Cardiac fibroblast (primary cell): Measurements from ENCODE around the gene TNFRSF11A.

Source experiments
- DNase-seq, 2 donors: peaks; one replicate each; pipeline versions ENCODE4 v3.0.0 to v3.0.0-alpha.2; 2010; ENCODE audit warnings: low read depth in 2 of 2
- H3K4me3 ChIP-seq, 2 donors: replicated peaks in 1 of 2; 1 replicate in 1 of 2; 2 replicates in 1 of 2; pipeline ENCODE4 v1.5.1; 2011; ENCODE audit warnings: low read depth in 2 of 2, low read length in 2 of 2, mild to moderate bottlenecking in 2 of 2, moderate library complexity in 1 of 2
- CTCF ChIP-seq: IDR thresholded peaks from one replicate; pipeline ENCODE4 v1.5.1; 2011; ENCODE audit warnings: low read depth, mild to moderate bottlenecking, low read length, inconsistent platforms

Gene TNFRSF11A

GRCh38 chr18:62324917-62325805 is at the start of gene TNFRSF11A:
TNFRSF11A (plus strand) TSS chr18:62325310; CDS start chr18:62325353, 43 bp downstream.
- TF ChIP-seq CTCF, result no peak
- H3K4me3 ChIP-seq, result peak within 1 kb of the TSS; percentile 45 to 55
- peak; percentile 5 to 12 for DNase-seq

GRCh38 chr18:62277045-62277444 is 48.1 kb upstream of the TNFRSF11A start:
- H3K4me3 ChIP-seq, result no peak overlapping the region
- no peak for TF ChIP-seq CTCF
- no peak for DNase-seq

- no peak for DNase-seq
- no peak overlapping the region for H3K4me3 ChIP-seq
- no peak for TF ChIP-seq CTCF
Measured at GRCh38 chr18:62279561-62279960, 45.5 kb upstream of the TNFRSF11A start.

GRCh38 chr18:62280058-62280457 is 45.1 kb upstream of the TNFRSF11A start:
- H3K4me3 ChIP-seq, result no peak overlapping the region
- DNase-seq, result no peak
- TF ChIP-seq CTCF, result no peak

GRCh38 chr18:62280786-62281185 is 44.3 kb upstream of the TNFRSF11A start:
- no peak for TF ChIP-seq CTCF
- DNase-seq, result peak in 1 of 2 donors; percentile 1
- H3K4me3 ChIP-seq, result no peak overlapping the region

GRCh38 chr18:62281684-62282083 is 43.4 kb upstream of the TNFRSF11A start:
- TF ChIP-seq CTCF, result no peak
- peak; percentile 86 to 91 for DNase-seq

More at GRCh38 chr18:62281684-62282083, 43.4 kb upstream of the TNFRSF11A start:
- no peak overlapping the region for H3K4me3 ChIP-seq
